Cardiac muscle cell (in vitro differentiated cells and primary cell): ENCODE data around the gene GSG1L. TPM values are rescaled to one million over a fixed set of nuclear protein-coding genes. Genes with fewer than 3 reads are reported as not detected.
A peak's percentile ranks its signal among the peaks of the same experiment; 100 is the strongest.

Experiments used
- DNase-seq, 2 donors: peaks; one replicate each; pipeline versions ENCODE4 v3.0.0 to v3.0.0-alpha.2; 2010 to 2017; ENCODE audit warnings: low read depth in 1 of 2, low spot score in 1 of 2
- H3K27ac ChIP-seq: fragments of 200-600 bp; sonication (generic); 2 replicates; pipeline ENCODE4 v1.5.1; 2016
- H3K27me3 ChIP-seq: fragments of 200-600 bp; sonication (generic); 2 replicates; pipeline ENCODE4 v1.6.0; 2016; ENCODE audit warnings: control low read depth
- H3K36me3 ChIP-seq: fragments of 200-600 bp; sonication (generic); 2 replicates; pipeline ENCODE4 v1.5.1; 2016; ENCODE audit warnings: control low read depth
- H3K4me1 ChIP-seq: fragments of 200-600 bp; sonication (generic); 2 replicates; pipeline ENCODE4 v1.8.1; 2017; ENCODE audit warnings: low read depth, mild to moderate bottlenecking, mixed run types
- H3K4me3 ChIP-seq: fragments of 200-600 bp; sonication (generic); 2 replicates; pipeline ENCODE4 v1.5.1; 2016; ENCODE audit warnings: mild to moderate bottlenecking
- H3K9me3 ChIP-seq: fragments of 200-600 bp; sonication (generic); 2 replicates; pipeline ENCODE4 v1.5.1; 2017; ENCODE audit warnings: low read depth, mild to moderate bottlenecking, control low read depth
- CTCF ChIP-seq: IDR thresholded peaks from 2 replicates; pipeline ENCODE4 v1.5.1; 2012; ENCODE audit warnings: low read depth, mild to moderate bottlenecking, low read length
- polyA plus RNA-seq: library from polyadenylated mRNA; unstranded; fragments of >200 nt; fragmentation: Nextera tagmentation; extraction: Ambion mirVana; gene quantifications from 2 replicates; pipeline ENCODE4 v1.2.1, GENCODE V29; 2016
- total RNA-seq: library from RNA; depleted of rRNA; stranded (reverse); fragments of >200 nt; gene quantifications from 2 replicates; pipeline ENCODE4 v1.2.3, GENCODE V29; 2016

Gene GSG1L
- total and polyA plus RNA-seq, 2 experiments from 2014 or later: not detected

- Histone ChIP-seq H3K27ac (no peak overlapping the region), H3K9me3 (no peaks in the 10 kb centered on the region), H3K27me3 (no peaks in the 10 kb centered on the region), H3K4me1 (no peaks in the 10 kb centered on the region), H3K4me3 (no peak overlapping the region), H3K36me3 (no peaks in the 10 kb centered on the region)
- DNase-seq: peak; percentile 8 to 41
- no peak for TF ChIP-seq CTCF
Observed at GRCh38 chr16:28011971-28012445, 51.5 kb downstream of the GSG1L start.

- Histone ChIP-seq H3K9me3 (no peaks in the 10 kb centered on the region), H3K4me1 (no peaks in the 10 kb centered on the region), H3K27me3 (no peaks in the 10 kb centered on the region), H3K36me3 (no peaks in the 10 kb centered on the region), H3K27ac (no peak overlapping the region), H3K4me3 (no peak overlapping the region)
- TF ChIP-seq CTCF: no peak
- no peak for DNase-seq
Observed at GRCh38 chr16:28011223-28011622, 52.3 kb downstream of the GSG1L start.

- Histone ChIP-seq H3K36me3 (no peaks in the 10 kb centered on the region), H3K27me3 (no peaks in the 10 kb centered on the region), H3K4me3 (no peak overlapping the region), H3K4me1 (no peaks in the 10 kb centered on the region), H3K9me3 (no peaks in the 10 kb centered on the region), H3K27ac (no peak overlapping the region)
- DNase-seq: peak in 1 of 2 donors; percentile 50
- no peak for TF ChIP-seq CTCF
Observed at GRCh38 chr16:28010671-28011070, 52.8 kb downstream of the GSG1L start.

- DNase-seq: no peak
- H3K36me3 ChIP-seq: no peaks in the 10 kb centered on the region
- H3K9me3 ChIP-seq: no peaks in the 10 kb centered on the region
- H3K27ac ChIP-seq: no peak overlapping the region
- no peak for TF ChIP-seq CTCF
- no peaks in the 10 kb centered on the region for H3K4me1 ChIP-seq
- H3K4me3 ChIP-seq: no peak overlapping the region
- H3K27me3 ChIP-seq: no peaks in the 10 kb centered on the region
Observed at GRCh38 chr16:28009586-28010373, 53.7 kb downstream of the GSG1L start.

- Histone ChIP-seq H3K36me3 (no peaks in the 10 kb centered on the region), H3K27me3 (no peaks in the 10 kb centered on the region), H3K9me3 (no peaks in the 10 kb centered on the region), H3K27ac (no peak overlapping the region), H3K4me3 (no peak overlapping the region), H3K4me1 (no peaks in the 10 kb centered on the region)
- no peak for TF ChIP-seq CTCF
- no peak for DNase-seq
Observed at GRCh38 chr16:28003923-28004322, 59.6 kb downstream of the GSG1L start.
